ENCODE measurements around the gene CPNE7.
"Not testable (repeated sequence)": the region's sequence is repeated elsewhere in the genome, so short reads cannot be mapped to it uniquely, and the experiment has no call there.

The CPNE7 gene

GRCh38 chr16:89584768-89585549 is 9.4 kb downstream of the CPNE7 start:
- no peak for TF ChIP-seq FOXK2 (IDR thresholded peaks at IDR 0.05)
- POLR2A ChIA-PET, result interaction anchor here (1.0 kb wide), 1 partner anchor 23 kb away, joined by 3 read pairs; no protein-coding TSS in a partner anchor
- DNase-seq (ENCODE audit: extremely low spot score), result no peak
- CTCF ChIA-PET, result no interaction called here

GRCh38 chr16:89586218-89586617 is 10.7 kb downstream of the CPNE7 start:
- CTCF ChIA-PET, result no interaction called here
- TF ChIP-seq SP1 (IDR thresholded peaks at IDR 0.05) (no peak), BHLHE40 (IDR thresholded peaks at IDR 0.05; ENCODE audit: borderline replicate concordance) (no peak), ARNT (IDR thresholded peaks at IDR 0.05) (no peak)
- DNase-seq (ENCODE audit: extremely low spot score), result no peak
- POLR2A ChIA-PET, result no interaction called here

GRCh38 chr16:89586853-89587252 is 11.3 kb downstream of the CPNE7 start:
- ChIA-PET CTCF (no interaction called here), POLR2A (no interaction called here)
- peak; percentile 58 for DNase-seq (ENCODE audit: extremely low spot score)
- TF ChIP-seq SP1 (IDR thresholded peaks at IDR 0.05) (peak; percentile 87), FOXK2 (IDR thresholded peaks at IDR 0.05) (no peak), HDGF (IDR thresholded peaks at IDR 0.05; ENCODE audit: borderline replicate concordance) (no peak)

- DNase-seq (ENCODE audit: extremely low spot score); POLR2A ChIA-PET; CTCF ChIA-PET: not testable (repeated sequence)
Observed at GRCh38 chr16:89587676-89588075, 12.1 kb downstream of the CPNE7 start.

- TF ChIP-seq ZNF384 (IDR thresholded peaks at IDR 0.05) (no peak), HDGF (IDR thresholded peaks at IDR 0.05; ENCODE audit: borderline replicate concordance) (no peak), FOXK2 (IDR thresholded peaks at IDR 0.05) (no peak), SUZ12 (IDR thresholded peaks at IDR 0.05) (no peak), PKNOX1 (IDR thresholded peaks at IDR 0.05) (no peak), CTBP1 (IDR thresholded peaks at IDR 0.05; ENCODE audit: borderline replicate concordance) (no peak), L3MBTL2 (conservative IDR thresholded peaks at IDR 0.05) (no peak), NFRKB (IDR thresholded peaks at IDR 0.05) (no peak), LEF1 (IDR thresholded peaks at IDR 0.05; ENCODE audit: borderline replicate concordance) (no peak), SP1 (IDR thresholded peaks at IDR 0.05) (no peak), FOXA1 (IDR thresholded peaks at IDR 0.05) (no peak), ELF4 (IDR thresholded peaks at IDR 0.05) (no peak), BHLHE40 (IDR thresholded peaks at IDR 0.05; ENCODE audit: borderline replicate concordance) (no peak), FOXM1 (IDR thresholded peaks at IDR 0.05; ENCODE audit: borderline replicate concordance) (no peak), ARNT (IDR thresholded peaks at IDR 0.05) (no peak), TARDBP (IDR thresholded peaks at IDR 0.05) (no peak)
- ChIA-PET CTCF (no interaction called here), POLR2A (no interaction called here)
- DNase-seq (ENCODE audit: extremely low spot score), result no peak
Observed at GRCh38 chr16:89588413-89589109, 13.0 kb downstream of the CPNE7 start.

- POLR2A ChIA-PET, result no interaction called here
- no peak for TF ChIP-seq LEF1 (IDR thresholded peaks at IDR 0.05; ENCODE audit: borderline replicate concordance)
- no peak for TF ChIP-seq SUZ12 (IDR thresholded peaks at IDR 0.05)
- no peak for TF ChIP-seq FOXK2 (IDR thresholded peaks at IDR 0.05)
- TF ChIP-seq TARDBP (IDR thresholded peaks at IDR 0.05), result no peak
- TF ChIP-seq FOXA1 (IDR thresholded peaks at IDR 0.05), result no peak
- CTCF ChIA-PET, result no interaction called here
- DNase-seq (ENCODE audit: extremely low spot score), result no peak
Observed at GRCh38 chr16:89589241-89589926, 13.8 kb downstream of the CPNE7 start.

- POLR2A ChIA-PET, result no interaction called here
- CTCF ChIA-PET, result interaction anchor here (0.8 kb wide), 1 partner anchor 9 kb away, joined by 3 read pairs; no protein-coding TSS in a partner anchor
- DNase-seq (ENCODE audit: extremely low spot score), result no peak
- TF ChIP-seq FOXM1 (IDR thresholded peaks at IDR 0.05; ENCODE audit: borderline replicate concordance) (no peak), NFRKB (IDR thresholded peaks at IDR 0.05) (no peak), HDGF (IDR thresholded peaks at IDR 0.05; ENCODE audit: borderline replicate concordance) (no peak), TARDBP (IDR thresholded peaks at IDR 0.05) (no peak), SUZ12 (IDR thresholded peaks at IDR 0.05) (no peak), L3MBTL2 (conservative IDR thresholded peaks at IDR 0.05) (no peak)
Observed at GRCh38 chr16:89593841-89594240, 18.3 kb downstream of the CPNE7 start.

GRCh38 chr16:89595330-89596060 is 19.9 kb downstream of the CPNE7 start:
- TF ChIP-seq SUZ12 (IDR thresholded peaks at IDR 0.05), result no peak
- TF ChIP-seq HDGF (IDR thresholded peaks at IDR 0.05; ENCODE audit: borderline replicate concordance), result no peak
- no peak for TF ChIP-seq LEF1 (IDR thresholded peaks at IDR 0.05; ENCODE audit: borderline replicate concordance)
- TF ChIP-seq FOXM1 (IDR thresholded peaks at IDR 0.05; ENCODE audit: borderline replicate concordance), result no peak
- no peak for TF ChIP-seq ZNF384 (IDR thresholded peaks at IDR 0.05)
- TF ChIP-seq PKNOX1 (IDR thresholded peaks at IDR 0.05), result no peak
- TF ChIP-seq NFRKB (IDR thresholded peaks at IDR 0.05), result no peak
- TF ChIP-seq SP1 (IDR thresholded peaks at IDR 0.05), result no peak
- no peak for TF ChIP-seq CTBP1 (IDR thresholded peaks at IDR 0.05; ENCODE audit: borderline replicate concordance)
- no peak for TF ChIP-seq BHLHE40 (IDR thresholded peaks at IDR 0.05; ENCODE audit: borderline replicate concordance)
- TF ChIP-seq ARNT (IDR thresholded peaks at IDR 0.05), result no peak
- no peak for TF ChIP-seq ELF4 (IDR thresholded peaks at IDR 0.05)
- no peak for TF ChIP-seq FOXA1 (IDR thresholded peaks at IDR 0.05)
- TF ChIP-seq TARDBP (IDR thresholded peaks at IDR 0.05), result no peak
- no peak for TF ChIP-seq FOXK2 (IDR thresholded peaks at IDR 0.05)
- TF ChIP-seq L3MBTL2 (conservative IDR thresholded peaks at IDR 0.05), result no peak
- ChIA-PET POLR2A (no interaction called here), CTCF (no interaction called here)
- no peak for DNase-seq (ENCODE audit: extremely low spot score)

Measured in HEK293T (cell line).